HepG2 (cell line): ENCODE results near the gene NRG2. TPM values are rescaled to one million over a fixed set of nuclear protein-coding genes. Genes with fewer than 3 reads are reported as not detected.
A peak's percentile ranks its signal among the peaks of the same experiment; 100 is the strongest.

Experiments used
- FLYWCH1 ChIP-seq: sonication (generic); formaldehyde crosslinking; IDR thresholded peaks from 2 replicates; pipeline ENCODE4 v1.8.1; 2023; ENCODE audit warnings: mild to moderate bottlenecking, missing genetic modification reagents
- RARG ChIP-seq: sonication (generic); formaldehyde crosslinking; IDR thresholded peaks from 2 replicates; pipeline ENCODE4 v1.4.0; 2020; ENCODE audit warnings: low read depth, mild to moderate bottlenecking, missing genetic modification reagents
- ZBTB14 ChIP-seq: sonication (generic); formaldehyde crosslinking; IDR thresholded peaks from 2 replicates; pipeline ENCODE4 v1.4.0; 2020; ENCODE audit warnings: missing genetic modification reagents
- ZGPAT ChIP-seq: IDR thresholded peaks from 2 replicates; pipeline ENCODE4 v1.6.1; 2016; ENCODE audit warnings: mild to moderate bottlenecking
- ZMAT3 ChIP-seq: sonication (generic); formaldehyde crosslinking; conservative IDR thresholded peaks from 2 replicates; pipeline ENCODE4 v1.7.0; 2021; ENCODE audit warnings: missing genetic modification reagents
- ZNF382 ChIP-seq: sonication (generic); formaldehyde crosslinking; IDR thresholded peaks from 2 replicates; pipeline ENCODE4 v1.5.0; 2020; ENCODE audit warnings: missing genetic modification reagents, mild to moderate bottlenecking, borderline replicate concordance
- ZNF687 ChIP-seq: sonication (generic); formaldehyde crosslinking; IDR thresholded peaks from 2 replicates; pipeline ENCODE4 v1.5.1; 2020; ENCODE audit warnings: mild to moderate bottlenecking, missing genetic modification reagents, moderate library complexity
- ZNF746 ChIP-seq: sonication (generic); formaldehyde crosslinking; IDR thresholded peaks from 2 replicates; pipeline ENCODE4 v1.8.0; 2022; ENCODE audit warnings: mild to moderate bottlenecking, missing genetic modification reagents
- ZNF776 ChIP-seq: sonication (generic); formaldehyde crosslinking; IDR thresholded peaks from 2 replicates; pipeline ENCODE4 v1.4.0; 2020; ENCODE audit warnings: mild to moderate bottlenecking, missing genetic modification reagents
- ZNF891 ChIP-seq: sonication (generic); formaldehyde crosslinking; IDR thresholded peaks from 2 replicates; pipeline ENCODE4 v1.5.0; 2020; ENCODE audit warnings: mild to moderate bottlenecking, missing genetic modification reagents
- polyA plus RNA-seq, 8 experiments: library from polyadenylated mRNA; depleted of rRNA in 3 of 8; stranded (reverse) in 7 of 8; unstranded in 1 of 8; fragments of >200 nt; fragmentation: Illumina TruSeq in 4 of 8; extraction: Trizol in 4 of 8; gene quantifications; 2 replicates each; pipeline versions ENCODE4 v1.2.1 to v1.2.3, GENCODE V29; 2011 to 2016; ENCODE audit warnings: low read depth in 4 of 8, missing spikeins in 1 of 8, mixed read lengths in 1 of 8; ENCODE audit not compliant: insufficient read depth in 1 of 8
- total RNA-seq, 5 experiments: library from RNA; depleted of rRNA; stranded (reverse); fragments of >200 nt; fragmentation: Illumina TruSeq; extraction: Trizol; gene quantifications; 2 replicates each; pipeline ENCODE4 v1.2.3, GENCODE V29; 2016; ENCODE audit warnings: low read depth in 1 of 5

NRG2 gene
- total and polyA plus RNA-seq, 2 of the 13 experiments (the other 11 are each of a cell fraction or from before 2014, with no cell fraction given) = not detected

GRCh38 chr5:139847790-139848507 is 195.2 kb downstream of the NRG2 start (continued):
- TF ChIP-seq ZMAT3 (CRISPR knock-in tag) (no peak), RARG (CRISPR knock-in tag) (no peak), ZGPAT (no peak), FLYWCH1 (CRISPR knock-in tag) (no peak), ZNF891 (CRISPR knock-in tag) (no peak), ZNF382 (CRISPR knock-in tag) (no peak), ZBTB14 (peak; percentile 66), ZNF746 (no peak), ZNF776 (CRISPR knock-in tag) (peak; percentile 43; the same call in 1 of the 2 replicates), ZNF687 (CRISPR knock-in tag) (peak; percentile 49)
